ENCODE data around the gene SAMD3.
"Not testable (repeated sequence)": the region's sequence is repeated elsewhere in the genome, so short reads cannot be mapped to it uniquely, and the experiment has no call there.

The SAMD3 gene, protein sequence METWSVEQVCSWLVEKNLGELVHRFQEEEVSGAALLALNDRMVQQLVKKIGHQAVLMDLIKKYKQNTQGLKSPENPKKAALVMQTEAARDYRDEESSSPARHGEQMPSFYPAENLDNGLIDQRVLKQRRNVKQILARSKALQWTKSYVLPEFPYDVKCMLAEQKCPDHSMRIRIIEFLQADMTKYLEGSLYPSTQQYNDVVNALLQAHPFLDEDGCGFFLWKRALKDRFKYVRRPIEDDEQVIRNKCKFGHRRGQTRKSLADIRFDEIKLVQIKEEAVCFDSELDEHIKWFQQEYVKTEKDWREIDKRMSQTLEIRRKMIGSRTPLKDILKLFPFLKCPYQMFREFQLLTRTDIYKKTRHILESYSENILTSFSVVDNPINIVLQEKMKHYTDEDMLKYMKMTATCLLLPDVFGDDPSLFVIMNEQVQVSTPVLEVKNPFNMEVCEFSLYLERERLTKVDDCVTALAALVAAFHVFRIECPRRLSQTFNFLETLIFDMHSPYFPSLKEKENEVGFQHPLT

DNA sequence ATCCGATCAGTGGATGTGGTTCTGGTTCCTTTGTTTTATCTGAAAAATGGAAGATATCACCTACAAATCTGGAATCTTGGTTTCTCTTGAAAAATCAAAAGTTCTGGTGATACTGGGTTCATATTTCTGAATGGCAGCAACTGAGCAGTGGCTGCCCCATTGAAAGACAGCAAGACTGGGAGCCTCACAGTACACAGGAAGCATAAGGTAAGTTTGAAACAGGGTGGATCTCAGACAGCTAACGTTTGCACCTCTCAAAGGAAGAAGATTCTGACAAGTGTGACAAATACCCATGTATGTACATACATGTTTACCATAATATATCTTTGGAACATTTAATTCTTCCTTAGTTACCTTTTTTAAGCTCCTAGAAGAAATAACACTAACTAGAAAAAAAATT lies at the start of gene SAMD3:
Gene SAMD3 (minus strand): TSS at position 177 of the 400 bp plus-strand sequence. CDS start 7,678 bp downstream, outside the sequence.
- DNase-seq (ENCODE audit: low read depth) = no peak

DNA sequence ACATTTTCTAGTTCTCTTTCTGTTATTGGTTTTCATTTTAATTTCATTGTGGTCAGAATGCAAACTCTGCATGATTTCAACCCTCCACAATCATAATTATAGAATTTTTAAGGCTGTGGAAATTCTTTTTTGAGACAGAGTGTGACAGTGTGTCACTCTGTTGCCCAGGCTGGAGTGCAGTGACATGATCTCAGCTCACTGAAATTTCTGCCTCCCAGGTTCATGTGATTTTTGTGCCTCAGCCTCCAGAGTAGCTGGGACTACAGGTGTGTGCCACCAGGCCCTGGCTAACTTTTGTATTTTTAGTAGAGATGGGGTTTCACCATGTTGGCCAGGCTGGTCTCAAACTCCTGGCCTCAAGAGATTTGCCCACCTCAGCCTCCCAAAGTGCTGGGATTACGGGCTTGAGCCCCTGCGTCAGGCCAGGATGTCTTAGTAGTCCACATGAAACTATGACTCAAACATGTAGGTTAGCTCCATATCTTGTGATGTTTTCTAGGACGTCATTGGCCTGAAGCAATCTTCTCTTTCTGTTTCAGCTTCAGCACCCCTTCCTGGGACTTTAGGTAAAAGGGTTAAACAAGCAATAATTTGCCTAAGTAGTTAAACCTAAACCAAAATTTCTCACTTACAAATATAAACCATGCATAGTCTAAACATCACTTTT lies 47.4 kb upstream of the SAMD3 start:
- no peak for DNase-seq (ENCODE audit: low read depth)

DNA sequence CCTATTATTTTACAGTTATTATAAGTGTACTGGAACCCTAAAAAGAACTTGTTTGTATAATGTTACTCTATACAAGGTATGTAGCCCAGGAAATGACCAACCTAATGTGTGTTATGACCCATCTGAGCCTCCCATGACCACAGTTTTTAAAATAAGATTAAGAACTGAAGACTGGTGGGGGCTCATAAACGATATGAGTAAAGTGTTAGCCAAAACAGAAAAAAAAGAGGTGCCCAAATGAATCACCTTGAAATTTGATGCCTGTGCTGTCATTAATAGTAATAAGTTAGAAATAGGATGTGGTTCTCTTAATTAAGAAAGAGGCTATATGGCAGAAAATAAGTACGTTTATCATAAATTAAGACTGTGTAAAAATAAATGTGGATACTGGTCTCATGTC lies 42.8 kb upstream of the SAMD3 start:
- DNase-seq (ENCODE audit: low read depth) = not testable (repeated sequence)

DNA sequence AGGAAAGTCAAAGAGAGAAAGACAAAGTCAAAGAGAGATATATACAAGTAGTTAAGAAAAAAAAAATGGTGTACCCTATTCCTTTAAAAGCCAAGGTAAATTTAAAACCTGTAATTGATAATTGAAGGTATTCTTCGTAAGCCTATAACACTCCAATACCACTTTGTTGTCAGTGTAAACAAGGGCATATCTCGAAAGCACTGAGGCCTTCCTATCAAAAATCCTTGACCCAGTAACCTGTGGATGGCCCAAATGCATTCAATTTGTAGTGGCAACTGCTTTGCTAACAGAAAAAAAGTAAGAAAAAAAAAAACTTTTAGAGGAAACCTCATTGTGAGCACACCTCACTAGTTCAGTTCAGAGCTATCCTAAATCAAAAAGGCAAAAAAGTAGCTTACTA lies 39.3 kb upstream of the SAMD3 start:
- DNase-seq (ENCODE audit: low read depth) = no peak

DNA sequence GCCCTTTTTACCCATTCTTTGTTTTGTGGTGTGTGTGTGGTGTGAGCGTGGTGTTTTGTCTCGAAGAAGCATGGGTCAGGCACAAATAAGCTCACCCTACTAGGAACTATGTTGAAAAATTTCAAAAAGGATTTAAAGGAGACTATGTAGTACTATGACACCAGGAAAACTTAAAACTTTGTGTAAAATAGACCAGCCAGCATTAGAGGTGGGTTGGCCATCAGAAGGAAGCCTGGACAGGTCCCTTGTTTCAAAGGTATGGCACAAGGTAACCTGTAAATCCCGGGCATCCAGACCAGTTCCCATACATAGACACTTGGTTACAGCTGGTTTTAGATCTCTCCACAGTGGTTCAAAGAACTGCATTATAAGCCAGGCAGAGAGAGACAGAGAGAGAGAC lies 38.8 kb upstream of the SAMD3 start:
- not testable (repeated sequence) for DNase-seq (ENCODE audit: low read depth)

DNA sequence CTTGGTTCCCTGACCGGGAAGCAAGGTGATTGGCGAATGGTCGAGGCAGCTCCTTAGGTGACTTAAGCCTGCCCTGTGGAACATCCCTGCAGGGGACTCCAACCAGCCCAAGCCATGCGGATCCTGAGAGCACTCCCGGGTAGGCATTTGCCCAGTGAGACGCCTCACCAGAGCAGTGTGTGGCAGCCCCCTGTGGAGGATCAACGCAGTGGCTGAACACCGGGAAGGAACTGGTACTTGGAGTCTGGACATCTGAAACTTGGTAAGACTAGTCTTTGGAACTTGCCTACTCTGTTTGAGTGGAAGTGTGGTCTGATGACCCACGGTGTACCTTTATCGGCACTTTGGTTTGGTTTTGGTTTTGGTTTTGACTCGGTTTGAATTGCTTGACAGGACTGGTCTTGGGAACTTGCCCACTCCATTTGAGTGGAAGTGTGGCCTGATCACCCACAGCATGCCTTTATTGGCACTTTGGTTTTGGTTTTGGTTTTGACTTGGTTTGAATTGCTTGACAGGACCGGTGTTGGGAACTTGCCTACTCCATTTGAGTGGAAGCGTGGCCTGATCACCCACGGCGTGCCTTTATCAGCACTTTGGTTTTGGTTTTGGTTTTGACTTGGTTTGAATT lies 38.0 kb upstream of the SAMD3 start:
- not testable (repeated sequence) for DNase-seq (ENCODE audit: low read depth)

DNA sequence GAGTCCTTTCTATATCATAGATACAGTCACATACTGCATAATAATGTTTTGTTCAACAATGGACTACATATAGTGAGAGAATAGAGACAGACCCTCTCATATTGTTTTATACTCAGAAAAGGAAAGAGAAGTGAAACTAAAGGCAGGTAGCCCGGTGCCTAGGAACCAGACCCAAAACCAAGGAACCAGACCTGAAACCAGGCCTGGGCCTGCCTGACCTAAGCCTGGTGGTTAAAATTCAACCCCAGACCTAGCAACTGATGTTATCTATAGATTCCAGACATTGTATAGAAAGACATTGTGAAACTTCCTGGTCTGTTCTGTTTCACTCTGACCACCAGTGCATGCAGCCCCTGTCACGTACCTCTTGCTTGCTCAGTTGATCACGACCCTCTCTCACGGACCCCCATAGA lies 37.3 kb upstream of the SAMD3 start:
- DNase-seq (ENCODE audit: low read depth) = not testable (repeated sequence)

DNA sequence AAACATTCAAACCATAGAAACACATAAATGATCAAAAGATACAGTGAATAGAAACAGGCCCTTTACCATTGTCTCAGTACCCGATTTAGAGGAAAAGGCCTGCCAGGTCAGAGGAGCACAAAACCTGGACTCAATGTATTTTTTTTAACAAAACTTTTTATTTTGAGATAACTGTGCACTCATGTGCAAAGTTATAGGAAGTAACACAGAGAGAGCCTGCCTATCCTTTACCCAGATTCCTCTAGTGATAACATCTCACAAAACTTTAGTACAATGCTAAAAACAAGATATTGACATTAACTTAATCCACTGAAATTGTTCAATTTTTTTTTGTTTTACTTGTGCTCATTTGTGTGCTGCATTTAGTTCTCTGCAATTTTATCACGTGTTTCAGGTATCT lies 36.8 kb upstream of the SAMD3 start:
- no peak for DNase-seq (ENCODE audit: low read depth)

DNA sequence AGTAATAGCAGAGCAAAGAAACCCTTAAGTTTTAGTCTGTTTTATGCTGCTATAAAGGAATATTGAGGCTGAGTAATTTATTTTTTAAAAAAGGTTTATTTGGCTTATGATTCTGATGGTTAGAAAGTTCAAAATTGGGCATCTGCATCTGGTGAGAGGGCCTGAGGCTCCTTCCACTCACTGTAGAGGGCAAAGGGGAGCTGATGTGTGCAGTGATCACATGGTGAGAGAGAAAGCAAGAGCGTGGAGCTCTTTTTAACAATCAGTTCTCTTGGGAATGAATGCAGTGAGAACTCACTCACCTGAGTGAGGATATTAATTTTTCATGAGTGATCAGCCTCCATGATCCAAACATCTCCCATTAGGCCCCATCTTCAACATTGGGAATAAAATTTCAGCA lies 36.4 kb upstream of the SAMD3 start:
- DNase-seq (ENCODE audit: low read depth) = no peak

DNA sequence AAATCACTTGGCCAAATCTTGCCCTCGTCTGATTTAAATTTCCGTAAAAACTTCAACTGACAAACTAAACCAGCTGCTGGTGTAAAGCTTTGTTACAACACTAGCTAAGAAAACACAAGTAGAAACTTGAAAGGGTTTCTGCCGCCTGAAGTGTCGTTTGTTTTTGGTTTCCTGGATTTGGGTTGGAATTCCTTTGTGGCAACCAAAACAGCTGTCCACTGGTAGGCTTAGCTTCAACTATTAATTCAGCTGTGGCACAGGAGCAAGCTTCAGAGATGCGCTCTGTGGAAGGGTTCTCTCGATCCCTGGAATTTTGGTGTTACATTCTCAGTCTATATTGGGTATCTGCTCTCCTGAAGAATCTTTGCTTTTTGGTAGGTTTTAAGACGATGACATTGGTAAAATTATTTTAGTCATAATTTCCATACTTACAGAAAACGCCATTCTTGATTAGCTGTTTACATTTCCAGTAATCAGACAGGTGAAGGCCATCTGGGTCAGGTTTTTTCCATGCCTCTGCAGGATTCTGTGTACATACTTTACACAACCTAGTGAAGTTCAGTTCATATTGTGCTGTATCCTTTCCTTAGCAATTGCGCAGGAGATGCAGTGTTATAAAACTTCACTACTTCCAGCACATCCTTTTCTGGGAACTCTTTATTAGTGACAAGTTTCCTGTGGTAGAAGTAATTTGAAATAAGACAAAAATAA lies 29.9 kb upstream of the SAMD3 start:
- no peak for DNase-seq (ENCODE audit: low read depth)

DNA sequence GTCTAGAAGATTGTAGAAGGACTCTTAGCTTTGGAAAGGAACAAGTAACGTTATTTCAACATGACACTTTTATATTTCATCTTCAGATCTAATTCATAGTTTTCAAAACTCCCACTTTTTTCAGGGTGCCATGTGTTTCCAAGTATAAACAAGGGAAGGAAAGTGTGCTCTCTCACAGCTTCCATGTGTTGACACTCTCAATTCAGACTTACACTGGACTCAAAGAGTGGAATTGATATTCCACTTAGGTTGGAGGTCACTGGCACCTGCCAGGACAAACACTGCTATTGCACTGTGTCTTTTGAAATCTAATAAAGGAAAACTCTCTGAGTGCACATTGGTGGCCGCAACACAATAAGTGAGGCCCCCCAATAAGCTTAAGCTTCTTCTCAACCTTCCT lies 22.5 kb upstream of the SAMD3 start:
- DNase-seq (ENCODE audit: low read depth) = no peak

DNA sequence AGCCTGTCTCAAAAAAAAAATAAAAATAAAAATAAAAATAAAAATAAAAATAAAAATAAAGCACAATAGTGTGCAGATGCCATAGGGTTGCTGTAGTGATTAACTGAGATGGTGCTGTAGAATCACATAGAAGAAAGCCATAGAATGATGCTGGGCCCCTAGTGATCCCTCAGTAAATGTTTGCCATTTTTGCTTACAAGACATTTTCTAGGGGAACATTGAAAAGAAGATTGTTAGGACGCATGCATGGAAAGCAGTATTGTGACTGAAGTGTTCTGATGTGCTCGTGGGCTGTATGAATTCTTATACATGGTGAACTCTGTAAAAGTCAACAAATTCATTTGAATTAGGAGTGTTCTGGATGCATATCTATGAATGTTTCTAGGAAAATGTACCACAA lies 22.0 kb upstream of the SAMD3 start:
- no peak for DNase-seq (ENCODE audit: low read depth)

DNA sequence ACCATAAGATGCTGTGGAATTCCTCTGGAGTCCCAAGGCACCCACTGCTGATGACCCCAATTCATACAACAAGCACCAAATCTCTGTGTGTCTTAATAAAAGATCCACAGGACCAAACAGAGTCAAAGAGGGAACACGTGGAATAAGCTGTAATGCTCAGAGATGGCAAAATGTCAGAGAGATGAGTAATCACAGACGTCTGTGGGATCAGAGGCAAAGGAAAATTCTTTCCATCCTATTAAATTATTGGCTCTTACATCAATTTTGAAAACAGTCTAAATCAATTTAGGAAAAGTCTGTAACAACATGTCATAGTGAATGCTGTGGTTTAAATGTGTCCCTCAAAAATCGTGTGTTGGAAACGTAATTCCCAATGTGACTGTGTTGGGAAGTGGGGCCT lies 17.5 kb upstream of the SAMD3 start:
- no peak for DNase-seq (ENCODE audit: low read depth)

DNA sequence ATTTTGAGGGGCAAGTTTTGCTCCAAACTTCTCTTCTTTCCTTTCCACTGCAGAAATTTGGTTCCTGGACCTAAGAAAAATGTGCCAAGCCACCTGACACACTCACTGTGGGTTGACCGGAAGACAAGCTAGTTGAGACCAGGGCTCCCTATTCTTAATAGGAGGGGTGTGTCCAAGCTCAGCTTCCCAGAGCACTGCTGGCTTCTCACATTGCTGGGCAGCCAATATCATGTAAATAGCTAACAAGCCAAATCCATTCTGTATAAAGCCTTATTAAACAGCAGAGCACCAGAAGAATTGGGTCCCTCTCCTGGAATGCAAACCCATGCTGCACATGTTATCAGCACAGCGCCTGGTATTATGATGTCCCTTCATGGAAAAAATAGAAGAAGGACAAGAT lies 17.0 kb upstream of the SAMD3 start:
- no peak for DNase-seq (ENCODE audit: low read depth)

DNA sequence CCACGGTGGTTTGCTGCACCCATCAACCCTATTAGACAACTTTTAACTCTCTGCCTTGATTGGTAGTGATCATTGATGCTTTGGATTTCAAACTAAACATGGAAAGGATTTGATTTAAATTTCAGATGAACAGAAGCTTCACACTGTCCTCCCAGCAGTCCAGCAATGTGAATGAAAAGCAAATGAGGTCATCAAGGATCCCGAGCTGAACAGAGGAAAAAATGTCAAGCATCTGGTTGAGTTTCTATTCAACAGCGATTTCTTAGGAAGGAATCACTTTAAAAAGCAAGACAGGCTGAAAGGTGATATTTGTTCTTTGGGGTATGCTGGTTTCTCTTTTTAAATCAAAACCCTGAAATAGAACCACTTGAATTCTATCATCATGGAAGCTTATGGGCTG lies 10.6 kb upstream of the SAMD3 start:
- DNase-seq (ENCODE audit: low read depth) = no peak

DNA sequence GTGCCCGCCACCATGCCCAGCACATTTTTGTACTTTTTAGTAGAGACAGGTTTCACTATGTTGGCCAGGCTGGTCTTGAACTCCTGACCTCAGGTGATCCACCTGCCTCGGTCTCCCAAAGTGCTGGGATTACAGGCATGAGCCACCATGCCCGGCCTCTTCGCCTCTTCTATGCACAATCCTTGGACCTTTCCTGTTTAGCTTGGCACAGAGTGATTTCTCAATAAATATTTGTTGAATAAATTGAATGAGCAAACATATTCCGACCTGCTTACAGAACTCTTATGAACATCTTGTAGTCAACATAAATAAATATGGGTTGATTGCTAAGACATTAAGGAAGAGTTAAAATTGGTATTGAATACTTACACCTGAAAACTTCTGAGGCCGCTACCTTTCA lies 7.8 kb upstream of the SAMD3 start:
- not testable (repeated sequence) for DNase-seq (ENCODE audit: low read depth)

DNA sequence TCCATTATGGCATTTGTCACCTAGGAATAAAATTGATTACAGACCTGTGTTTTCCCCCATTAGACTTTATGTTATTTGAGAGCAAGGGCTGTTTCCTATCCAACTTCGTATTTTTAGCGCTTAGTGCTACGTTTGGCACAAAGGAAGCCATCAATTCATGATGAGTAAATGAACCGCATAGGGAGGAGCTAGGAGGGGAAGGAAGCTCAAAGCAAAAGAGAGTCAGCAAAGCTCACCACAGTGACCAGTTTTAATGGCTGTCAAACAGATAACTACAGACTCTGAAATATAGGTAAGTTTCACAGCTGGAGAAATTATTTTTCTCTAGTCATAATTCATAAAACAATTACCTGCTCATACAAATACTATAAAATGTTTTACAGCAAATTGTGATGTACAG lies 6.9 kb upstream of the SAMD3 start:
- no peak for DNase-seq (ENCODE audit: low read depth)

DNA sequence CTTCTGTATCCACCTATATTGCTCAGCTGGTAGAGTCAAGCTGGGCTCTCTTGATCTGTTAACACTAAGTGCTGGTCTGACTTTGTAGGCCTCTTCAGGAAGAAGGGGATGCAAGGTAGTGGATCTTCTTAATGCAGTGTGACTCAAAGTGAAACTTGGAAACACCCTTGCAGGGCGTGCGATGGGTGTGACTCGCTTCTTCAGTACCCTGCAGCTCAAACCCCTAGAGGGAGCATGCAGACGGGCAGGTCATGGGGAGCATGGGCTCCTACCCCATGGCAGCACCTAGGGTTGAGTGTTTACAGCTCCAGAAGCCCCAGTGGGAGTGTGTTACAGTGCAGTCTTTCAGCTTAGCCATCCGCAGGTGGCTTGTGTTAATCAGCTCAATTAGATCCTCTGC lies 757 bp upstream of the SAMD3 start:
- peak; percentile 54 for DNase-seq (ENCODE audit: low read depth)

DNA sequence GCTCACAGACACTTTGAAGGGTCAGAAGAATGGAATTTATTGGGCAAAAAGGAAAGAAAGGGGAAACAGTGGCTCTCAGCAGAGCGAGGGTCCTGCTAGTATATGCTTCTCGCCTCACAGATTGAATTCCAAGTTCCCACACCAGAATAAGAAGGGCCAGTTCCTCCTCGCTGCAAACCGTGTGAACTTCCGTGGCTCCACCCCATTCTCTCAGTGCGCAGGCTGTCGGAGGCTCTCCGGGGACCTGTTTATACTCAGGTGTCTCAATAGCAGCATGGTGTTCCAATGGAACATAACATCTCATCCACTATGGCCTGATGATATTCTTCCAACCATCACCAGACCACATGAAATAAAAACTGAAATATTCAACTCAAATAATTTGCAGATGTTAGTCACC lies 4.6 kb downstream of the SAMD3 start:
- no peak for DNase-seq (ENCODE audit: low read depth)

DNA sequence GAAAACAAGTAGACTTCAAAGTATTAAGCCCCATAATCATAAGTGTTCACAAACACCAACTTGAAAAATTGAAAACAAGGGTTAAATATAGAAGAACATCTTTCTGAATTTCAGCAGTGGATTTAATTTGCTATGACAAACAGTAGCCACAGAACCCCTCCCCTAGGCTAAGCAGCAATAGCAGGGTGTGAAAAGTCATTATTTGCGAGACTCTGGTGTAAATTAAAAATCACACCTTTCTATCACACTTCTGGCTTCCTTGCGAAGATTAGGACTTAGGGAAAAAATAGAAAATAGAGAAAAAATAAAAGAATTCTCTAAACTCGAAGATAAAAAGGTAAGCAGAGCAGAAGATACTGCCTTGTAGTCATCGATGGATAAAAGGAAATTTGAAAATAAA lies 6.1 kb downstream of the SAMD3 start:
- no peak for DNase-seq (ENCODE audit: low read depth)

DNA sequence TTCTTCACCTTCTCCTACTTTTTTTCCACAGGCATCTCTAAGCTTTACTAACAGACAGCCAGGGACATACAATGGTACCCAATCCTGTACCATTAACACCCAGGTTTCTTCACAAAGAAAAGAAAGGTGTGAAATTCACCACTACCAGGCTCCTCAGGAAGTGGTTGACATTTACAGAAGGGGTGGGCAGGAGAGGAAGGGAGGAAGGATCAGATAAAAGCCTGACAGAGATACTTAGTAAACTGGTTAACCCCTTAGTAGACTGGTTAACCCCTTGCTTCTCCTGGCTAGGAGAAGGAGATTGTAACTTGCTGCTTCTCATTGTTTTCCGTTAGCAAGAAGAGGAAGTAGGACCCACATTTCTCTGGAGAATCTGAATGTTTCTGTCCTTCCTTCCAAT lies 7.2 kb downstream of the SAMD3 start:
- DNase-seq (ENCODE audit: low read depth) = no peak

DNA sequence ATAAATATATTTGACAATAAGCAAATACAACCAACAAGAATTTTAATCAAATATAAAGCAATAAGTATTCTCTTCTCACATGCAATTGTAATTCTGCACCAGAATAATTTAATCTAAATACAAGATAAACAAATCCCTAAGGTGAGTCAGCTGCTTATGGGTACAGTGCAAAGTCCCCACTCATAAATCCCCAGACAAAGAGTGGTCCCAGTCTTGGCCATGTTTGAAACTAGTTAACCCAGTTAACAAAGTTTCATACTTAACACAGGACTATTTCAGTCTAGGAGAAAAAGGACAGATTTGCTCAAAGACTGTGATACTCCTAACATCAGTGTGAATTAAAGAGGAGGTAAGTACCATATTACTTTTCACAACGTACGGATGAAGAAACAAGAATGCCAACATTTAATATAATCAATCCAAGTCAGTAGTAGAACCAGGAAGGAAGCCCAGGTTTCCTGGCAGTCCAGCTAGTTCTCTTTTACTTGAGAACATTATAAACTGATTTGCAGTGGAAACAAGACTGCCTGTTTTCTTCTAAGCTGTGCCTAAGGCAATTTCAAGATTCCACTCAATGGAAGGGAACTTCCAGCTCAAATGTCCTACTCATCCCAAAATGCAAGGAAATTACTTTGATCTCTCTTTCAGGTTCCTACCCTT lies 10.4 kb downstream of the SAMD3 start:
- no peak for DNase-seq (ENCODE audit: low read depth)
